Nephron (organoid): ENCODE results near the gene BAIAP2L1.
"Not testable (repeated sequence)": the region's sequence is repeated elsewhere in the genome, so short reads cannot be mapped to it uniquely, and the experiment has no call there.

ENCODE experiments used
- H3K27ac Mint-ChIP-seq, 3 experiments: 2 replicates each; pipeline ENCODE4 v1.8.0; 2020; ENCODE audit warnings: mixed read lengths in 3 of 3, mild to moderate bottlenecking in 2 of 3, moderate library complexity in 1 of 3
- H3K27me3 Mint-ChIP-seq: 2 replicates; pipeline ENCODE4 v1.8.0; 2021; ENCODE audit warnings: low read depth, mild to moderate bottlenecking, moderate library complexity, mixed read lengths
- H3K36me3 Mint-ChIP-seq: 2 replicates; pipeline ENCODE4 v1.8.0; 2020; ENCODE audit warnings: low read depth, mixed read lengths
- H3K4me1 Mint-ChIP-seq: 2 replicates; pipeline ENCODE4 v1.8.0; 2020; ENCODE audit warnings: mixed read lengths
- H3K4me3 Mint-ChIP-seq, 3 experiments: 2 replicates each; pipeline ENCODE4 v1.8.0; 2020; ENCODE audit warnings: mild to moderate bottlenecking in 3 of 3, mixed read lengths in 3 of 3, moderate library complexity in 2 of 3
- H3K9me3 Mint-ChIP-seq: 2 replicates; pipeline ENCODE4 v1.8.0; 2020; ENCODE audit warnings: mixed read lengths
- TF ChIP-seq, protein P1 (sequence below), 3 experiments: fragments of 200-600 bp; sonication (generic); IDR thresholded peaks; one replicate each; pipeline ENCODE4 v1.5.0; 2021; ENCODE audit warnings: antibody characterized with exemption in 3 of 3; ENCODE audit not compliant: unreplicated experiment in 3 of 3

Gene BAIAP2L1

DNA sequence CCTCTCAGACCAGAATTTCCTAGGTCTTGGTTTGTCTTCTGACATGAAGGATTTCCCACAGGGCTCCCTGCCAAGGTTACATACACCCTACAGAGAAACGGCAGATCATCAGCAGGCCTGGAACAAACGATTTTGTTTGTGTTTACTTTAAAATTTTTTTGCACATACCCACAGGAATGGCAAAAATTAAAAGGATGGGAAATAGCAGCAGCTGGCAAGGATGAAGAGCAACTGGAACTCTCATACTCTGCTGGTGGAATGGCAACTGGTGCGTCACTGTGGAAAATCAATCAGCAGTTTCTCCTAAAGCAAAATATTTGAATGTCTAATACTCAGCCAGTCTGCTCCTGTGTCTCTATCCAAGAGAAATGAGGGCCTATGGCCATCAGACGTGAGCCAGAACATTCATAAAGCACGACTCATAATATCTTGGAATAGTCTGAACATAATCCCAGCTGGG is 6.5 kb downstream of the BAIAP2L1 start:
- no peak overlapping the region for H3K4me3 Mint-ChIP-seq

DNA sequence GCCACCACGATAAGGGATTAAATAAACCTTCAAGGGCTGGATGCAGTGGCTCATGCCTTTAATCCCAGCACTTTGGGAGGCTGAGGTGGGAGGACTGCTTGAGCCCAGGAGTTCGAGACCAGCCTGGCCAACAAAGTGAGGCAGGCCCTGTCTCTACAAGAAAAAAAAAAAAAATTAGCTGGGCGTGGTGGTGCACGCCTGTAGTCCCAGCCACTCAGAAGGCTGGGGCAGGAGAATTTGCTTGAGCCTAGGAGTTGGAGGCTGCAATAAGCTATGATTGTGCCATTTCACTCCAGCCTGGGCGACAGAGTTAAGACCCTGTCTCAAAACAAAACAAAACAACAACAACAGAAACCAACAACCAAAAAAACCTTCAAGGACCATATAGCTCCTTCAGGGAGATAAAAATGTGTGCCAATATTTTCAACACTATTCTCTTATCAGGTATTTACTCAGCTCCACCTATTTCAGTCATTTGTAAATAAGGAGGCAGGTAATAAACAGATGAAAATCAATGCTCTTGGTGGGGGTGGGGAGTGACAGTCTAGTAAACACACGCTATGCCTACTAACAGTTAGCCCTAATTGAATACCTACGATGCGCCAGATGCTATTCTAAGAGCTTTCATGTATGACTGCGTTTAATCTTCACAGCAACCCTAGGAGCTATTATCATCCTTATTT is 13.2 kb downstream of the BAIAP2L1 start:
- Mint-ChIP-seq H3K9me3 (no peaks in the 10 kb centered on the region), H3K27ac (no peak overlapping the region), H3K27me3 (no peaks in the 10 kb centered on the region), H3K4me3 (no peak overlapping the region), H3K4me1 (peaks cover 9% of the 10 kb centered on the region), H3K36me3 (peaks cover 3% of the 10 kb centered on the region)
- TF ChIP-seq, protein P1, sequence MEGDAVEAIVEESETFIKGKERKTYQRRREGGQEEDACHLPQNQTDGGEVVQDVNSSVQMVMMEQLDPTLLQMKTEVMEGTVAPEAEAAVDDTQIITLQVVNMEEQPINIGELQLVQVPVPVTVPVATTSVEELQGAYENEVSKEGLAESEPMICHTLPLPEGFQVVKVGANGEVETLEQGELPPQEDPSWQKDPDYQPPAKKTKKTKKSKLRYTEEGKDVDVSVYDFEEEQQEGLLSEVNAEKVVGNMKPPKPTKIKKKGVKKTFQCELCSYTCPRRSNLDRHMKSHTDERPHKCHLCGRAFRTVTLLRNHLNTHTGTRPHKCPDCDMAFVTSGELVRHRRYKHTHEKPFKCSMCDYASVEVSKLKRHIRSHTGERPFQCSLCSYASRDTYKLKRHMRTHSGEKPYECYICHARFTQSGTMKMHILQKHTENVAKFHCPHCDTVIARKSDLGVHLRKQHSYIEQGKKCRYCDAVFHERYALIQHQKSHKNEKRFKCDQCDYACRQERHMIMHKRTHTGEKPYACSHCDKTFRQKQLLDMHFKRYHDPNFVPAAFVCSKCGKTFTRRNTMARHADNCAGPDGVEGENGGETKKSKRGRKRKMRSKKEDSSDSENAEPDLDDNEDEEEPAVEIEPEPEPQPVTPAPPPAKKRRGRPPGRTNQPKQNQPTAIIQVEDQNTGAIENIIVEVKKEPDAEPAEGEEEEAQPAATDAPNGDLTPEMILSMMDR (IDR thresholded peaks at IDR 0.05; ENCODE audit: unreplicated experiment in 3 of 3) = no peak

More for the DNA sequence above, 6.5 kb downstream of the BAIAP2L1 start:
- H3K27ac Mint-ChIP-seq = peak overlapping the region in 2 of 3 experiments; percentile 25 to 39
- TF ChIP-seq, protein P1 (IDR thresholded peaks at IDR 0.05; ENCODE audit: unreplicated experiment in 3 of 3) = no peak
- H3K4me1 Mint-ChIP-seq = peaks cover 21% of the 10 kb centered on the region
- no peaks in the 10 kb centered on the region for H3K36me3 Mint-ChIP-seq
- no peaks in the 10 kb centered on the region for H3K9me3 Mint-ChIP-seq
- peaks cover 9% of the 10 kb centered on the region for H3K27me3 Mint-ChIP-seq

DNA sequence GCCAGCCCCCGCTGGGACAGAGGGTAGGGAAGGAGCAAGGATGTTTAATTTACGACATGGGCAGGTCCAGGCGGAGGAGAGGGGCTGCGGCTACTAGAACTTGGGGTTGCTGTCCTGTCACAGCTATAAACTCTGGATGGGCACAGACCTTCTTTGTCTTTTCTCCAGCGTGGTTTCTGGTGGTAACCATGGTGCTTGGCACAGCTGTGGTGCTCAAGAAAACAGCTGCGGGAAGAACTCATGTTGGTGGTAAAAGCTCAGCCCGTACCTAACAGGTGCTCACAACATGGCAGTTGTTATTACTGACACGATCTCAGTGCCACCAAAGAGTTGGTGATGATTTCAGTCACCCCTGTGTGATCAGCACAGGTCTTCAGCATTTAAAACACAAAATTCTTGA is 13.8 kb downstream of the BAIAP2L1 start:
- peaks cover 3% of the 10 kb centered on the region for H3K36me3 Mint-ChIP-seq
- no peak overlapping the region for H3K4me3 Mint-ChIP-seq
- H3K27me3 Mint-ChIP-seq = no peaks in the 10 kb centered on the region
- no peaks in the 10 kb centered on the region for H3K9me3 Mint-ChIP-seq
- TF ChIP-seq, protein P1 (IDR thresholded peaks at IDR 0.05; ENCODE audit: unreplicated experiment in 3 of 3) = no peak
- peak overlapping the region in 1 of 3 experiments; percentile 50 for H3K27ac Mint-ChIP-seq
- H3K4me1 Mint-ChIP-seq = peaks cover 9% of the 10 kb centered on the region

DNA sequence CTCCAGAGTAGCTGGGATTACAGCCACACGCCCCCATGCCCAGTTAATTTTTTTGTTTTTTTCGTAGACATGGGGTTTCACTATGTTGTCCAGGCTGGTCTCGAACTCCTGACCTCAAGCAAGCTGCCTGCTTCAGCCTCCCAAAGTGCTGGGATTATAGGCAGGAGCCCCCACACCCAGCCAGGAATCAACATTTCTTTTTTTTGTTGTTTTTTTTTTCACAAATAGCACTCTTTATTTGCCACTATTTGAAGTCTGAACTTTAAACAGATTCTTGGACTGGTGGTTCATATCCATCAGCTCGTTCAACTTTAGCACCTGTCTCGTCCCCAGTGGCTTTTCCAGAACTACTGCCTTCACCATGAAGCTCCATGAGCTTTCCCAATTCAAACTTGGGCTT is 15.4 kb downstream of the BAIAP2L1 start:
- peaks cover 11% of the 10 kb centered on the region for H3K36me3 Mint-ChIP-seq
- H3K4me1 Mint-ChIP-seq, H3K9me3 Mint-ChIP-seq, H3K27ac Mint-ChIP-seq, H3K27me3 Mint-ChIP-seq, H3K4me3 Mint-ChIP-seq: not testable (repeated sequence)

DNA sequence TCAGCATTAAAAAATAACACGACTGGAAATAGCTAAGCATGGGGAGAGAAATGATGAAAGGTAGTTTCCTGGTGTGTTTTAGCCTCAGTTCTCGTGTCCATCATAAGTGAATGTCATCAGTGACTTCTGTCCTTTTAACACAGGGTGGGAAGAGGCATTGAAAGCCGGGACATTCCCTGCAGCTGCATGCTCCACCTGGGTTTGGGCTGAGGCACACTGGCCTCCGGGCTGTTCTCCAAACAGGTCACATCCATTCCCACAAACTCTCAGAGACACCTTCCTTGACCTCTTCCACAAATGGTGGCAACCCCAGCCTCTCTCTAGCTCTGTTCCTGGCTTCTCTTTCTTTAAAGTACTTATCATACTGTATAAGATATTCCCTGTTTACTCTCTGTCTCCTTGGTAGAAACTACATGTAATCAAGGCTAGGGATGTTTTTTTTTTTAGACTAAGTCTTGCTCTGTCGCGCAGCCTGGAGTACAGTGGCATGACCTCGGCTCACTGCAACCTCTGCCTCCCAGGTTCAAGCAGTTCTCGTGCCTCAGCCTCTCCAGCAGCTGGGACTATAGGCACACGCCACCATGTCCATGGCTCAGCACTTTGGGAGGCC is 22.6 kb downstream of the BAIAP2L1 start:
- TF ChIP-seq, protein P1 (IDR thresholded peaks at IDR 0.05; ENCODE audit: unreplicated experiment in 3 of 3) = no peak
- Mint-ChIP-seq H3K27ac (no peak overlapping the region), H3K36me3 (peaks cover 12% of the 10 kb centered on the region), H3K9me3 (no peaks in the 10 kb centered on the region), H3K4me1 (peaks cover 3% of the 10 kb centered on the region), H3K27me3 (no peaks in the 10 kb centered on the region), H3K4me3 (no peak overlapping the region)

DNA sequence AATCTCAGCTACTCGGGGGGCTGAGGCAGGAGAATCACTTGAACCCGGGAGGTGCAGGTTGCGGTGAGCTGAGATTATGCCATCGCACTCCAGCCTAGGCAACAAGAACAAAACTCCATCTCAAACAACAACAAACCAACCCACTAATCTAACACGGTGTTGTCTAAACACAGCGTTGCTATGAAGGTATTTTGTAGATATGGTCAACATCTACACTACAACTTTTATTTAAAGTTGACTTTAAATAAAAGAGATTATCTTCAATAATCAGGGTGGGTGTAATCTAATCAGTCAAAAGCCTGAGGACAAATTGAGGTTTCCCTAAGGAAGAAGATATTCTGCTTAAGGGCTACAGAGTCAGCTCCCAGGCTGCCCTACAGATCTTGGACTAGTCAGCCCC is 24.2 kb downstream of the BAIAP2L1 start:
- H3K36me3 Mint-ChIP-seq = peaks cover 12% of the 10 kb centered on the region
- no peaks in the 10 kb centered on the region for H3K27me3 Mint-ChIP-seq
- no peak overlapping the region for H3K4me3 Mint-ChIP-seq
- no peak overlapping the region for H3K27ac Mint-ChIP-seq
- H3K9me3 Mint-ChIP-seq = no peaks in the 10 kb centered on the region
- H3K4me1 Mint-ChIP-seq = peaks cover 9% of the 10 kb centered on the region
- TF ChIP-seq, protein P1 (IDR thresholded peaks at IDR 0.05; ENCODE audit: unreplicated experiment in 3 of 3) = no peak
